ENCODE data around the gene CDK5RAP2.

- no peak for TF ChIP-seq CTCF (conservative IDR thresholded peaks at IDR 0.05; ENCODE audit: low read length)
- no peak for TF ChIP-seq EZH2phosphoT487 (IDR thresholded peaks at IDR 0.05; ENCODE audit: borderline replicate concordance)
Measured at GRCh38 chr9:120485788-120486187, 94.2 kb downstream of the CDK5RAP2 start.
